GM13977 (cell line): Measurements from ENCODE around the gene EXOC6B.

Experiments used
- DNase-seq: peaks from one replicate; pipeline ENCODE4 v3.0.0; 2012; ENCODE audit warnings: low spot score
- in situ Hi-C: fragments of 300-500 bp; cut with MboI; formaldehyde crosslinking; loops from one replicate; pipeline ENCODE4 v1.12.0; 2022; ENCODE audit warnings: low sequenced_read_pairs, low pct_unique_long_range_greater_than_20kb, mixed read lengths, inconsistent platforms; ENCODE audit not compliant: unreplicated experiment
- TF ChIP-seq, protein P1 (sequence below): IDR thresholded peaks from 2 replicates; pipeline ENCODE4 v1.5.1; 2012; ENCODE audit warnings: mild to moderate bottlenecking, control low read depth; ENCODE audit not compliant: insufficient read depth; ENCODE audit errors: extremely low read depth, missing control alignments

Gene EXOC6B

DNA sequence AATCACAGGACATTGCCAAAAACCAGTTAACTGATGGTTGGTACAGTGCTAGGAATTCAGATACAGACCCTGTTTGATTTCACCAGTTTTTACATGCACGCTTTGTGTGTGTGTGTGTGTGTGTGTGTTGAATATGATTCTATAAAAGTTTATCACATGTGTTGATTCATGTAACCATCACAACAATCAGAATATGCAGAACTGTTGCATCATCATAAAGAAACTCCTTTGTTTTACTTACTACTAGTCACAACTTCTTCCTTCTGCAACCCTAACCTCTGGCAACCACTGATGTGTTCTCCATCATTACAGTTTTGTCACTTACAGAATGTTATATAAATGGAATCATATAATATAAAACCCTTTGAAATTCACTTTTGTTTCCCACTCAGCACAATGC lies 533.4 kb downstream of the EXOC6B start:
- in situ Hi-C loops: no loop called here
- DNase-seq: no peak

GRCh38 chr2:72291059-72291458 lies 534.8 kb downstream of the EXOC6B start:
- TF ChIP-seq, protein P1, sequence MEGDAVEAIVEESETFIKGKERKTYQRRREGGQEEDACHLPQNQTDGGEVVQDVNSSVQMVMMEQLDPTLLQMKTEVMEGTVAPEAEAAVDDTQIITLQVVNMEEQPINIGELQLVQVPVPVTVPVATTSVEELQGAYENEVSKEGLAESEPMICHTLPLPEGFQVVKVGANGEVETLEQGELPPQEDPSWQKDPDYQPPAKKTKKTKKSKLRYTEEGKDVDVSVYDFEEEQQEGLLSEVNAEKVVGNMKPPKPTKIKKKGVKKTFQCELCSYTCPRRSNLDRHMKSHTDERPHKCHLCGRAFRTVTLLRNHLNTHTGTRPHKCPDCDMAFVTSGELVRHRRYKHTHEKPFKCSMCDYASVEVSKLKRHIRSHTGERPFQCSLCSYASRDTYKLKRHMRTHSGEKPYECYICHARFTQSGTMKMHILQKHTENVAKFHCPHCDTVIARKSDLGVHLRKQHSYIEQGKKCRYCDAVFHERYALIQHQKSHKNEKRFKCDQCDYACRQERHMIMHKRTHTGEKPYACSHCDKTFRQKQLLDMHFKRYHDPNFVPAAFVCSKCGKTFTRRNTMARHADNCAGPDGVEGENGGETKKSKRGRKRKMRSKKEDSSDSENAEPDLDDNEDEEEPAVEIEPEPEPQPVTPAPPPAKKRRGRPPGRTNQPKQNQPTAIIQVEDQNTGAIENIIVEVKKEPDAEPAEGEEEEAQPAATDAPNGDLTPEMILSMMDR: no peak
- no peak for DNase-seq
- in situ Hi-C loops: no loop called here

More for the DNA sequence above, 533.4 kb downstream of the EXOC6B start:
- TF ChIP-seq, protein P1: no peak

DNA sequence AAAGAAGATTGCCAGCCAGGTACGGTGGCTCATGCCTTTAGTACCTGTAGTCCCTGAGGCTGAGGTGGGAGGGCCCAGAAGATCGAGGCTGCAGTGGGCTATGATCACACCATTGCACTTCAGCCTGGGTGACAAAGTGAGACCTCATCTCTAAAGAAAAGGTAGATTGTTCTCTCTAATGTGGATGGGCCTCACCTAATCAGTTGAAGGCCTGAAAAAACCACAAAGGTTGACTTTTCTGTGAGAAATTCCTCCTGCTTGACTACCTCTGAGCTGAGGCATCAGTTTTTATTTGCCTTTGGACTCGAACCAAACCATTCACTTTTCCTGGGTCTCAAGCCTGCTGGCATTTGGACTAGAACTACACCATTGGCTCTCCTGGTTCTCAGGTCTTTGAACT lies 536.1 kb downstream of the EXOC6B start:
- TF ChIP-seq, protein P1: no peak
- DNase-seq: no peak
- in situ Hi-C loops: no loop called here

DNA sequence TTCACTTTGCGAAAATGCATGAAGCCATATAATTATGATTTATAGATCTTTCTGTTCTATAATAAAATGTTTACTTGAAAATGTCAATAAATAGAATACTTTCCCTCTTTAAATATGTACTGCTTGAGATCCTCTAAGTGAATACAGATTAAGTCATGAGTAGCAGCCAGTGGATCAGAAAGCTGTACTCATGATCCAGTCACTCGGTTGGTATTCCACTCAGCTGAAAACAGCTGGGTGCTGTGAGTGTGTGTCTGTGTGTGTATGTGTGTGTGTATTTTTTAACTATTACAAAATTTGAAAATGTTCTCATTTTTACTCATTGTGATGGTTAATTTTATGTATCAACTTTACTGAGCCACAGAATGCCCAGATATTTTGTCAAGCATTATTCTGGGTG lies 536.5 kb downstream of the EXOC6B start:
- in situ Hi-C loops: no loop called here
- TF ChIP-seq, protein P1: no peak
- DNase-seq: no peak

DNA sequence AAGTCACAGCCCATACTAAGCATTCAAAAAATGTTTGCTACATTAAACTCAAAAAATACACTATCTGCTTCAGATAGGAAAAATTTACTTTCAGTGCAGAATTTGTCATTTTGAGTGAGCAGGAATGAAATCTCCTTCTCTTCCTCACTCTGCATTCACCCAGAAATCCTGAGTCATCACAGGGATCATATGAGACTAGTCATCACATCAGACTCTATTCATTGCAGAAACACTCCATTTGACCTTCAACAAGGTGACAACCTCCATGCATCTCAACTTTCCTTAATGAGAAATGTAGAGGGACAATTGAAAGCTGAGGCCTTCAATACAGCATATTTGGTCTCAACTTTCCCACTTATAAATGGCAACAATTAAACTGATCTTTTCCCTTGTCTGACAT lies 547.8 kb downstream of the EXOC6B start:
- TF ChIP-seq, protein P1: no peak
- in situ Hi-C loops: no loop called here
- no peak for DNase-seq

GRCh38 chr2:72276876-72277275 lies 549.0 kb downstream of the EXOC6B start:
- in situ Hi-C loops: no loop called here
- DNase-seq: no peak
- TF ChIP-seq, protein P1: no peak

DNA sequence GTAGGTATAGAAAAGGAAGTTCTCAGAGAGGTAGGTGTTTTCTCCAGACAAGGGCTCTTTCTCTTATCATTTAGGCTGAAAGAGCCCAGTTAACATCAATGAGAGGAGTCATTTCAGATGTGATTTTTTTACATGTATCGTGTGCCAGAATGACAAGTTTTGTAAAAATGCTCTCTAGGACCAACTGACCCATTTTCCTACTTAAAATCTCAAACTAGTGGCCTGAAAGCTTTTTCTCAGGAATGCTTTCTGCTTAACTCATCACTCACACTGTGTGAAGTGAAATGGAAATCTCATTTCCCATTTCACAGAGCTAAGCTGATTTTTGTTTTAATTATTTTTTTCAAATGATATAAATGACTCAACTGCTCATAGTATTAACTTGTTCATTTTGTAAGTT lies 549.5 kb downstream of the EXOC6B start:
- DNase-seq: no peak
- in situ Hi-C loops: no loop called here
- TF ChIP-seq, protein P1: no peak
